Transverse colon (tissue), 4 donors: ENCODE results near the gene HECTD4. TPM values are rescaled to one million over a fixed set of nuclear protein-coding genes. Genes with fewer than 3 reads are reported as not detected.

Experiments used
- DNase-seq: peaks from one replicate; pipeline ENCODE4 v3.0.0-alpha.2; 2019
- H3K27ac ChIP-seq, 4 donors: fragments of 200-600 bp; sonication (generic); 2 replicates each; pipeline ENCODE4 v1.5.1; 2016 to 2018; ENCODE audit warnings: inconsistent platforms in 4 of 4
- H3K27me3 ChIP-seq: fragments of 200-600 bp; sonication (generic); 2 replicates; pipeline ENCODE4 v1.5.1; 2017; ENCODE audit warnings: inconsistent platforms
- H3K36me3 ChIP-seq, 4 donors: fragments of 200-600 bp; sonication (generic); 2 replicates each; pipeline ENCODE4 v1.5.1; 2017 to 2019; ENCODE audit warnings: inconsistent platforms in 4 of 4
- H3K4me1 ChIP-seq, 4 donors: fragments of 200-600 bp; sonication (generic); 2 replicates each; pipeline ENCODE4 v1.5.1; 2017 to 2020; ENCODE audit warnings: inconsistent platforms in 4 of 4
- H3K4me3 ChIP-seq, 4 donors: fragments of 200-600 bp; sonication (generic); 1 replicate in 1 of 4; 2 replicates in 3 of 4; pipeline versions ENCODE4 v1.5.1 to v1.6.1; 2017 to 2019; ENCODE audit warnings: inconsistent platforms in 4 of 4
- H3K9me3 ChIP-seq, 2 donors: fragments of 200-600 bp; sonication (generic); 2 replicates each; pipeline ENCODE4 v1.5.1; 2017 to 2019; ENCODE audit warnings: inconsistent platforms in 2 of 2
- EP300 ChIP-seq: sonication (generic); formaldehyde crosslinking; IDR thresholded peaks from one replicate; pipeline ENCODE4 v1.6.1; 2017; ENCODE audit warnings: antibody characterized with exemption, low read depth
- POLR2A ChIP-seq: fragments of 450-650 bp; IDR thresholded peaks from one replicate; pipeline ENCODE4 v1.6.1; 2016; ENCODE audit warnings: antibody characterized with exemption, mild to moderate bottlenecking, moderate library complexity
- POLR2AphosphoS5 ChIP-seq, 3 donors: sonication (generic); formaldehyde crosslinking; IDR thresholded peaks; one replicate each; pipeline ENCODE4 v1.6.1; 2016; ENCODE audit warnings: antibody characterized with exemption in 3 of 3
- WGBS, 2 donors: methylation state at CpG; one replicate each; pipeline ENCODE4 v1.1.5; 2018; ENCODE audit warnings: low coverage in 1 of 2; 5-methylcytosine and 5-hydroxymethylcytosine counted together
- in situ Hi-C, 4 donors: fragments of 200-750 bp; cut with MboI; loops; one replicate each; pipeline versions ENCODE4 v1.15.0 to v1.15.1; 2017; ENCODE audit warnings: low sequenced_read_pairs in 3 of 4, low pct_ligation_motif_present in 1 of 4, low pct_unique_long_range_greater_than_20kb in 1 of 4
- intact Hi-C: fragments of 100-400 bp; cut with DNase I; formaldehyde crosslinking; loops from one replicate; pipeline ENCODE4 v1.15.1; 2023; ENCODE audit warnings: low total_unique reads
- total RNA-seq, 4 donors: library from RNA; depleted of rRNA; stranded (reverse); fragments of >200 nt; gene quantifications; one replicate each; pipeline ENCODE4 v1.1.0, GENCODE V29; 2016
- TF ChIP-seq, protein P1 (sequence below), 5 experiments: fragments of 200-600 bp in 3 of 5; fragments of 450-650 bp in 2 of 5; sonication (generic) in 3 of 5; IDR thresholded peaks; 1 replicate in 2 of 5; 2 replicates in 3 of 5; pipeline ENCODE4 v1.5.1; 2016 to 2017; ENCODE audit warnings: antibody characterized with exemption in 5 of 5, inconsistent platforms in 3 of 5, mild to moderate bottlenecking in 2 of 5, moderate library complexity in 1 of 5

HECTD4 gene
- total RNA-seq, 4 donors from 2014 or later, result 52.6 to 171 (median 121) TPM

DNA sequence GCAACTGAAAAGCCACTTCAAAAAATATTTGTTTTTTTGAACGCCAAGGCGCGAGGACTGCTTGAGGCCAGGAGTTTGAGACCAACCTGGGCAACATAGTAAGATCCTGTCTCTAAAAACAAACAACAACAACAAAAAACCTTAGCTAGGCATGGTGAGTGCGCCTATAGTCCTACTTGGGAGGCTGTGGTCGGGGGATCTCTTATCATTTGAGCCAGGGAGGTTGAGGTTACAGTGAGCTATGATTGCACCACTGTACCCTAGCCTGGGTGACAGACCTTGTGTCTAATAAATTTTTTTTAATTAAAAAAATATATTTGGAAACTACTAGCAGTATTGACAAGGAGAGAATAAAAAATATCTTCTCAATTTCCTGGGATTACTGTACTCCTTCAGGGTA is 143.8 kb downstream of the HECTD4 start:
- intact Hi-C loops, result no loop called here
- Histone ChIP-seq H3K36me3 (peaks cover 0 to 94% (median 31%) of the 10 kb centered on the region in 4 donors), H3K27ac (no peak overlapping the region), H3K27me3 (no peaks in the 10 kb centered on the region), H3K4me1 (no peaks in the 10 kb centered on the region), H3K9me3 (no peaks in the 10 kb centered on the region), H3K4me3 (no peak overlapping the region)
- in situ Hi-C loops, result no loop called here
- 94 to 98% methylated on average over 5 of the region's 5 CpGs for WGBS, 2 donors
- DNase-seq, result no peak
- TF ChIP-seq POLR2AphosphoS5 (IDR thresholded peaks at IDR 0.05) (no peak), POLR2A (no peak), EP300 (no peak)
- TF ChIP-seq, protein P1, sequence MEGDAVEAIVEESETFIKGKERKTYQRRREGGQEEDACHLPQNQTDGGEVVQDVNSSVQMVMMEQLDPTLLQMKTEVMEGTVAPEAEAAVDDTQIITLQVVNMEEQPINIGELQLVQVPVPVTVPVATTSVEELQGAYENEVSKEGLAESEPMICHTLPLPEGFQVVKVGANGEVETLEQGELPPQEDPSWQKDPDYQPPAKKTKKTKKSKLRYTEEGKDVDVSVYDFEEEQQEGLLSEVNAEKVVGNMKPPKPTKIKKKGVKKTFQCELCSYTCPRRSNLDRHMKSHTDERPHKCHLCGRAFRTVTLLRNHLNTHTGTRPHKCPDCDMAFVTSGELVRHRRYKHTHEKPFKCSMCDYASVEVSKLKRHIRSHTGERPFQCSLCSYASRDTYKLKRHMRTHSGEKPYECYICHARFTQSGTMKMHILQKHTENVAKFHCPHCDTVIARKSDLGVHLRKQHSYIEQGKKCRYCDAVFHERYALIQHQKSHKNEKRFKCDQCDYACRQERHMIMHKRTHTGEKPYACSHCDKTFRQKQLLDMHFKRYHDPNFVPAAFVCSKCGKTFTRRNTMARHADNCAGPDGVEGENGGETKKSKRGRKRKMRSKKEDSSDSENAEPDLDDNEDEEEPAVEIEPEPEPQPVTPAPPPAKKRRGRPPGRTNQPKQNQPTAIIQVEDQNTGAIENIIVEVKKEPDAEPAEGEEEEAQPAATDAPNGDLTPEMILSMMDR (IDR thresholded peaks at IDR 0.05), result no peak

DNA sequence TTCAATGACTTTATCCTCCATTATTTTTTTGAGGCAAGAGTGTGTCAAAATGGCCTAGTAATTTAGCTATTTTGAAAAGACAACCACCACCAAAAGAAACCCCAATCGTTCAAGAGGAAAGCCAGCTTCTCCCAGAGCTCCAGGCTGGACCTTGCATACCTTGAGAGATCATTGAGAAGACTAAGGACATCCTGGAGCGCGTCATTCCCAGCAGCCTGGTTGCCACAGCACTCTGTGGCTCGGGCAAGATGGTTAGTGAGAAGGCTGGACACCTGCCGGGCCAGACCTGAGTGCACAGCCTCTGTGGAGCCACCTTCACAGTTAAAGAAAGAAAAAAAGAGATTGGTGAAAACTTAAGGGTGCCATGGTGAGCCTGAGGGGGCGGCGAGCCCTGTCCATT is 145.4 kb downstream of the HECTD4 start:
- intact Hi-C loops (no loop called here), in situ Hi-C loops (no loop called here)
- Histone ChIP-seq H3K4me1 (no peaks in the 10 kb centered on the region), H3K36me3 (peaks cover 0 to 83% (median 35%) of the 10 kb centered on the region in 4 donors), H3K27me3 (no peaks in the 10 kb centered on the region), H3K9me3 (no peaks in the 10 kb centered on the region), H3K27ac (no peak overlapping the region), H3K4me3 (no peak overlapping the region)
- 50 to 95% methylated on average over 1 to 7 of the region's 7 CpGs for WGBS, 2 donors
- no peak for DNase-seq
- TF ChIP-seq, protein P1 (IDR thresholded peaks at IDR 0.05), result no peak
- TF ChIP-seq POLR2AphosphoS5 (IDR thresholded peaks at IDR 0.05), result no peak
- TF ChIP-seq POLR2A, result no peak
- TF ChIP-seq EP300, result no peak

DNA sequence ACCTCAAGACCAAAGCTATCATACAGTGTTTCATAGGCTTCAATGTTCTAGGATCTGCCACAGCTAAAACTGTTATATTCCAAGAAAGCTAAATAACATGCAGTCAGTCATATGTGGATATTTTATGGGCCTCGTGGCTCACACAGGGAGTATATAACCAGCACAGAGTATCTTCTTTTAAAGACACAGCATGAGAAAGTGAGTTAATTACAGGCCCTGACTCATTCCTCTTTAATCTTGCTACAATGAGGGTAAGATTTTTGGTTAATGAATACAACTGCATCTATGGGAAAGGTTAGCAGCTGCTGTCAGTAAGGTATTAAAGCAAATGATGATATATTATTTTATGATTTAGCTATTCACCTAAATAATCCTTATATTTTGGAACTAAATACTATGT is 145.8 kb downstream of the HECTD4 start:
- Histone ChIP-seq H3K36me3 (peaks cover 0 to 83% (median 36%) of the 10 kb centered on the region in 4 donors), H3K4me3 (no peak overlapping the region), H3K27ac (no peak overlapping the region), H3K9me3 (no peaks in the 10 kb centered on the region), H3K27me3 (no peaks in the 10 kb centered on the region), H3K4me1 (no peaks in the 10 kb centered on the region)
- in situ Hi-C loops (no loop called here), intact Hi-C loops (no loop called here)
- 38 to 50% methylated on average over 1 of the region's 1 CpG for WGBS, 2 donors
- no peak for DNase-seq
- TF ChIP-seq EP300 (no peak), POLR2AphosphoS5 (IDR thresholded peaks at IDR 0.05) (no peak), POLR2A (no peak)
- TF ChIP-seq, protein P1 (IDR thresholded peaks at IDR 0.05), result no peak

DNA sequence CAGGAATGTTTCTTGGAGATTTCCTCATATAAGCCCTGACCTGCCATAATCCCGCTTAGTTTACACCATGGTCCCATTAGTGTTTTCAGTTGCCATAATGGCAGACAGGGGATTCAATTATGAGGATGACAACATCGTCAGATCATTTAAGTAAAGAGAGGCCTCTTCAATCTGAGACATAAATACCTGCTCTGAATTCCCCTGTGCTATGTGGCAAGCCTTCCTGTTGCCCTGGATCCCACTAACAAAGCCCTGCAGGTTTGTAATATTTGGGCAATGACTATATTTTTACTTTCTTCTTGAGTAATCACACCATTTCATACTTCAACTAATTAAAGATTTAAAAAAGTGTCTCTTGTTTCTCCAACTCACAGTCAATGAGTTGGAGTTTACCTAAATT is 147.9 kb downstream of the HECTD4 start:
- peaks cover 0 to 76% (median 36%) of the 10 kb centered on the region in 4 donors for H3K36me3 ChIP-seq
- intact Hi-C loops, result no loop called here
- WGBS, 2 donors, result 92 to 100% methylated on average over 2 of the region's 2 CpGs
- no peaks in the 10 kb centered on the region for H3K9me3 ChIP-seq
- no peak overlapping the region for H3K4me3 ChIP-seq
- H3K4me1 ChIP-seq, result no peaks in the 10 kb centered on the region
- TF ChIP-seq POLR2AphosphoS5 (IDR thresholded peaks at IDR 0.05) (no peak), POLR2A (no peak), EP300 (no peak)
- TF ChIP-seq, protein P1 (IDR thresholded peaks at IDR 0.05), result no peak
- in situ Hi-C loops, result no loop called here
- H3K27ac ChIP-seq, result no peak overlapping the region
- no peak for DNase-seq
- H3K27me3 ChIP-seq, result no peaks in the 10 kb centered on the region
